ENCODE results near the gene SCO2.

Gene SCO2

DNA sequence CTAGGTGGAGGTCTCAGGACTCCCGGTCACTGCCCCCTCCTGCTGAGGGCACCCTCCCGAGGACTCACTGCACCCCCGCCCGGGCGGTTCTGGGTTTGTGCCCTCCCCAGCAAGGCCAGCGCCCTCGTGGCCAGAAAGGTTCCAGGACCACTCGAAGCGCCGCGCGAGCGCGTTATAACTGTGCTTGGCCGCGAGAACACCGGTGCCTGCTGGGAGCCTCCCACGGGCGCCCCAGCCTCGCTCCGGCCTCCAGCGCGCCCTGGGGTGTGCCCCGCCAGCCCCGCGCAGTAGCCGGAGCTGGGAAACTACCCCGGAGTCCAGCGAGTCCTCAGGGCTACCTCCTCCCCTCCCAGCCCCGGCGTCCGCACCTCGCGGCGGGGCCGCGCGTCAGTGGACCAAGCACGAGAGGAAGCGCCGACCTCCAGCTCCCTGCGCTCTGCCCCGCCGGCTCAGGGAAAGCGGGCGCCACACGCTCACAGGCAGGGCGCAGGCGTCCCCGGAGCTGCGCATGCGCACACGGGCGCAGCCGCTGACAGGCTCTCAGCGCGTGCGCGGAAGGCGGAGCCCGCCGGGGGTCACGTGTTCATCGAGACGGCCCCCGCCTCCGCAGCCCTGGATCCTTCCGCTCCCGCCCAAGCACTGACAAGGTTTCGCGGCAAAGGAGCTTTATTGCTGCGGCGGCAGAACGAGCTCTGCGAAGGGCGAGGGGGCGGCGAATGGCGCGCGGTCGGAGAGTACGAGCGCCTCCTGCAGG, at the start of gene SCO2:
Gene SCO2 (minus strand): TSS at position 495 of the 754 bp plus-strand sequence. CDS start 1,187 bp downstream, outside the sequence.
- DNase-seq (ENCODE audit: low read depth): peak; percentile 99
- TF ChIP-seq CTCF (IDR thresholded peaks at IDR 0.05; ENCODE audit: insufficient read depth, low read depth, low read length, missing control alignments): peak; percentile 50
- peak within 1 kb of the TSS; percentile 68 for H3K4me3 ChIP-seq (ENCODE audit: low read depth, low read length)

GRCh38 chr22:50574383-50574755, 49.0 kb upstream of the SCO2 start:
- no peak for DNase-seq (ENCODE audit: low read depth)
- no peak for TF ChIP-seq CTCF (IDR thresholded peaks at IDR 0.05; ENCODE audit: insufficient read depth, low read depth, low read length, missing control alignments)
- no peak overlapping the region for H3K4me3 ChIP-seq (ENCODE audit: low read depth, low read length)

GRCh38 chr22:50573491-50574382, 48.3 kb upstream of the SCO2 start:
- no peak overlapping the region for H3K4me3 ChIP-seq (ENCODE audit: low read depth, low read length)
- TF ChIP-seq CTCF (IDR thresholded peaks at IDR 0.05; ENCODE audit: insufficient read depth, low read depth, low read length, missing control alignments): no peak
- DNase-seq (ENCODE audit: low read depth): no peak

- TF ChIP-seq CTCF (IDR thresholded peaks at IDR 0.05; ENCODE audit: insufficient read depth, low read depth, low read length, missing control alignments): no peak
- no peak for DNase-seq (ENCODE audit: low read depth)
These were observed 47.6 kb upstream of the SCO2 start for GRCh38 chr22:50572965-50573364.

DNA sequence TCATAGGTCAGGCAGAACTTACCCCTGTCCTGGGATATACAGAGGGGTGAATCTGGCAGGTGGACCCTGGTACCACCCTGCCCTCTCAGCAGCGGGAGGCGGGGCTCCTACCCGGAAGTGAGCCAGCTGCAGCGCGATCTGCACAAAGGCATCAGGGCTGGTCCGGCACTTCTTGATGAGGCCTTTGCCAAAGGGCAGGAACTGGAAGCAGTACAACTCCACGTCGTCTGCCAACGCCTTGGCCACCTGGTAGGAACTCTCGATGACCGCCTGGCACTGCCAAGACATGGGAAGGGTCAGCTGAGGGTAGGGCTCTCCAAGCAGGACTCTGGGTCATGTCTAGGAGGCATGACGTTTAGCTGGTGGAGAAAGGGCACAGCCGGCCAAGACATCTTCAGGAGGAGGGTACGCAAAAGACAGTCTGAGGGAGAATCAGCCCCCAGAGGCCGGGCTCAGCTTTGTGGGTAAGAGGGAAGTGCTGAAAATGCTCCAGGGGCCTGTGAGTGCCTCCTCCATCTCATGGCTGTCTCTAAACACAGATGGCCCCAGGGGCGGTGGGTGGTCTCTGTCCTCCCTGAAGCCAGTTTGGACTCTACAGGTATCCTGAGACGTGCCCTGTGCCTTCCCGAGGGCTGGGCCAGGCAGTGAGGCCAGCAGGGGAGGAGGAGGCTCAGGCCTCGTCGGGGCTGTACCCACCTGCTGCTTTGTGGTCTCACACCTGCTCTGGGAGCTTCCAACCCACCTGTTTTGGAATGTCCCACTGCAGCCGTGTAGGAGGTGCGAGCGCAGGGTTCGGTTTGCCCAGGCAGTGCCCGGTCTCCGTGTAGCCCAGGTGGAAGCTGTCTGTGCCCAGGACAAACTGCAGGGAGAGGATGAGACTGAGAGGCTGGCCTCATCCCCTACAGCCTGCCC, 46.1 kb upstream of the SCO2 start:
- DNase-seq (ENCODE audit: low read depth): no peak
- no peak for TF ChIP-seq CTCF (IDR thresholded peaks at IDR 0.05; ENCODE audit: insufficient read depth, low read depth, low read length, missing control alignments)
- H3K4me3 ChIP-seq (ENCODE audit: low read depth, low read length): no peak overlapping the region

More at GRCh38 chr22:50572965-50573364, 47.6 kb upstream of the SCO2 start:
- no peak overlapping the region for H3K4me3 ChIP-seq (ENCODE audit: low read depth, low read length)

GRCh38 chr22:50570861-50571260, 45.5 kb upstream of the SCO2 start:
- no peak overlapping the region for H3K4me3 ChIP-seq (ENCODE audit: low read depth, low read length)
- DNase-seq (ENCODE audit: low read depth): no peak
- no peak for TF ChIP-seq CTCF (IDR thresholded peaks at IDR 0.05; ENCODE audit: insufficient read depth, low read depth, low read length, missing control alignments)
